Fibroblast of peridontal ligament (primary cell): ENCODE measurements around the gene TTYH3.
A peak's percentile ranks its signal among the peaks of the same experiment; 100 is the strongest.

Experiments
- DNase-seq: peaks from one replicate; pipeline ENCODE4 v3.0.0-alpha.2; 2010; ENCODE audit errors: extremely low read depth

TTYH3 gene

DNA sequence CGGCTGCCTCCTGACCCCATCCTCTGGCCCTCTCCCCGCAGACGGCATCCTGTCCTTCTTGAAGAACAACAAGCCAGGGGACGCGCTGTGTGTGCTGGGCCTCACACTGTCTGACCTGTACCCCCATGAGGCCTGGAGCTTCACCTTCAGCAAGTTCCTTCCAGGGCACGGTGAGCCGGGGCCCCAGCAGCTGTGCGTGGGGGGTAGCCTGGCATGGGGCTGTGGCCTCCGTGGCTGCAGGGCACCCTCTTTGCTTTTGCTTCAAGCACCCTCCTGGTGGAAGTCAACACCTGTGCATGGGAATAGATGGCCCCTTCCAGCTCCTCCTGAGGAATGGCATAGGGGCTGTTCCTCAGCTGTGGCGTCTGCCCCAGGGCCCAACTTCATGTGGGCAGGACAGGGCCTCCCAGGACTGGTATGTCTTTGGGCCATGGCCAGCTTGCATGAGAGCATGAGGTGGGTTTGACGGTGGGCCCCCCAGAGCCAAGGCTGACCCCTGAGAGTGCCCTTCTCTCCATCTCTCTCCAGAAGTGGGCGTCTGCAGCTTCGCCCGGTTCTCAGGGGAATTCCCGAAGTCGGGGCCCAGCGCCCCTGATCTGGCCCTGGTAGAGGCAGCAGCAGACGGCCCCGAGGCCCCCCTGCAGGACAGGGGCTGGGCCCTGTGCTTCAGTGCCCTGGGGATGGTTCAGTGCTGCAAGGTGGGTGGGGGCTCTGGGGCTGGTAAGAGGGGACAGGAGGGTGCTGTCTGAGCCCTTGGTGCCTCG, 76.9 kb downstream of the TTYH3 start:
- no peak for DNase-seq

DNA sequence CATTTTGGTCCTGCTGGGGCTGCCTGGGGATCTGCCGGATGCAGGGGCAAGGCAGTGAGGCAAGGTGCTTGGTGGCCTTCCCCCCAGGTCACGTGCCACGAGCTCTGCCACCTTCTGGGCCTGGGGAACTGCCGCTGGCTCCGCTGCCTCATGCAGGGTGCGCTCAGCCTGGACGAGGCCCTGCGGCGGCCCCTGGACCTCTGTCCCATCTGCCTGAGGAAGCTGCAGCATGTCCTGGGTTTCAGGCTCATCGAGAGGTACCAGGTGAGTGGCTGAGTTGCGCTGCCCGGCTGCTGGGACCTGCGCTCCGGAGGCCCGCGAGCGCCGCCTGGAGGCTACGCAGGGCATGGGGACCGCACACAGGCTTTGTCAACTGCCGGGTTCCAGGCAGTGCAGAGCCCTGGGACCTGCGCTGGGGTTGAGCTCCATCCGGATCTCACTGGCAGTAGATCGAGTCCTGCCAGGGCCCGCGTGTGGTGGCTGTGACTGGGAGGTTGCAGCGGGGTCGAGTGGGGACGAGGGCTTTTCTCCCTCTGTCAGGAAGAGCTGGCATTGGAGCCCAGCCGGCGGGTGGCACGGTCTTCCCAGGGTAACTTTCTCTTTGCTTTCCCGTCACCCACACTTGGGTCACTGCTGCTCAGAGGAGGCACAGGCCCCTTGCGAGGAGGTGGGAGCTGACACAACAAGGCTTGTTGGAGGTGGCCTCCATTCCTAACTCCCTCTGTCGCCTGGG, 77.9 kb downstream of the TTYH3 start:
- DNase-seq: peak; percentile 22

DNA sequence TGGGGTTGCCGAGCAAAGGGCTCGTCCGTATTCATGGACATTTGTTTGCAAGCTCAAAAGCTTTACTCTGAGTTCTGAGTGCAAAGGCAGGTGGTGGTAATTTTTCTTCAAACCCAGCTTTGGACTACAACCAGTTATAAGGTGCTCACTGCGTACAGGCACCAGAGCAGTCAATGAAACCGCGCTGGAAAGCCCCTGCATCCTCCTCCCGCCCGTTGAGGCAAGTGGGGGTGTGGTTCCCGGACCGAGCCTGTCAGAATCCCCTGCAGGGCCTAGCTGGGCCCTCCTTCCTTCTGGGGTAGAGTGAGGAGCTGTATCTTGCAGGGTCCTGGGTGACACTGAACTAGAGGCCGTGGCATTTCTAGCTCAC, 78.5 kb downstream of the TTYH3 start:
- no peak for DNase-seq

DNA sequence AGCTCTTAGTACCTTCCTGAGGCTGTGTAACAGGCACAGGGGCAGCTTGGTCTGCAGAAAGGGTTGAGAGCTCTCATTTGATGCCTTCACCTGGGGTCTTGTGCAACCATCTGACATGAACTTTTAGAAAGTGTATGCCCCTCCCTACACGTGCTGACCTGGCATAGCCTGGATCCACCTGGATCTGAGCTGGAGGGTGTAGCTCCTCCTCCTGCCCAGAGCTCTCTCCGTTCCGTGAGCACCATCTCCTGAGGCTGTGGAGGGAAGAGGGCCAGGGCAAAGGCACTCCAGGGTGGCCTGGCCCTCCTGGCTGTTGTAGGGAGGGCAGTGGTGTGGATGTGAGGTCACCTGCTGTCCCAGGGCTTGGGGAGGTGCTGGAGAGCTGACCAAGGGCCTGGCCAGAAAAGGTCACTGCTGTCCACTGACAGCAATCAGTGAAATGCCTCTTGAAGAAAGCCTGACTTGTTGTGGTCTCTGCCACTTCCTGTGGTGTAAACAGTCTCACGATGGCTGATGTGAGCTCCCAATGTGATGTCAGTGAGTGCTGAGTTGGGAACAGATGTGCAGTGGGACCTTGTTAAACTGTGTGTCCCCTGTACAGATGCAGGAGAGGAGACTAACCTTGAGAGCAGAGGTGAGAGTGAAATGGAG, 79.2 kb downstream of the TTYH3 start:
- DNase-seq: no peak

DNA sequence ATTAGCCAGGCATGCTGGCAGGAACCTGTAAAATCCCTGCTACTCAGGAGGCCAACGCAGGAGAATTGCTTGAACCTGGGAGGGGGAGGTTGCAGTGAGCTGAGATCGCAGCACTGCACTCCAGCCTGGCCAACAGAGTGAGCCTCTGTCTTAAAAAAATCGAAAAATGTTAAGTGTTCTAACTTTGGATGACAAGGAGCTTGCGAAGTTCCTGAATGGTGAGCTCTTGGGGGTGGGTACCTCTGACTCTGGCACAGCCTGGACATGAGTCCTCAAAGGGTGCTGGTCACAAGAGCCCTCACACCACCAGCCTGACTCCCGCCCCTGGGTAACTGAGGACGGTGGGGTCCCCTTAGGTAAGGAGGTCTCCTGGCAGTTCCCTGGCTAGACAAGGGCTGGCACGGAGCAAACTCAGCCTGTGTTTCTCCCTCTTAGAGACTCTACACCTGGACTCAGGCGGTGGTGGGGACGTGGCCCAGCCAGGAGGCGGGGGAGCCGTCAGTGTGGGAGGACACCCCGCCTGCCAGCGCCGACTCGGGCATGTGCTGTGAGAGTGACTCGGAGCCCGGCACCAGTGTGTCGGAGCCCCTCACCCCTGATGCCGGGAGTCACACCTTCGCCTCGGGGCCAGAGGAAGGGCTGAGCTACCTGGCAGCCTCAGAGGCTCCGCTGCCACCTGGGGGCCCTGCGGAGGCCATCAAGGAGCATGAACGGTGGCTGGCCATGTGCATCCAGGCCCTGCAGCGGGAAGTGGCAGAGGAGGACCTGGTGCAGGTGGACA, 80.3 kb downstream of the TTYH3 start:
- DNase-seq: no peak

DNA sequence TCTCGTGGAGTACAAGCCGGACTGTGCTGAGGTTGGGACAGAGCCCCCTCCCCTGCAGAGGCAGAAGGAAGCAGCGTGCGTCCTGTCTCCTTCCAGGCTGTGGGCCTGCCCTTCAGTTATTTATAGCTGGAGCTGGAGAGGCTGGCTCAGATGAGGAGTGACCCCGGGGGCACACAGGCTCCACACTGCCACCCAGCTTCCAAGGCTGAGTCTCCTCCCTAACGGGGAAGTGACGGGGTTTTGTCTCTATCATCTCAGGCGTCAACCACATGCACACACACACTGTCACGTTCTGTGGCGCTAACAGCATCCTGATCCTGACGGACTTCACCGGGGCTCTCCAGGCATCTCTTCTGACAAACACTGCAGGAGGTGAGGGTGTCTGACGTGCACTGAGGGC, 81.6 kb downstream of the TTYH3 start:
- no peak for DNase-seq

DNA sequence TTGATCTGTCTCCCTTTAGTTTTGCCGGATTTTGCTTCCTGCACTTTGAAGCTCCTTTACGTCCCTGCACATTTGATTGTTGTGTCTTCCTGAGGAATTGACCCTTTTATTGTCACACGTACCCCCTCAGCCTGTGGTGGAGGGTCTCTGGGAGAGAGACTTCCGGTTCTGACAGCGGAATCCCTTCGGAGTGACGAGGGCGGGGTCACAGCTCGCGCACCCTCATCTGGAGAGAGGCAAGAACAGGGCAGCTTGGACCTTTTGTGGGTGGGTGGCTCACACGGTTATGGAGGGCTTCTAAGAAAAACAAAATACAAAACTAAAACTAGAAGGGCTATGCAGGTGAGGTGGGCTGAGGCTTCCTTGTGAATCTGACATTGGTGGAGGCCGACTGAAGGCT, 82.2 kb downstream of the TTYH3 start:
- DNase-seq: no peak
